Kidney epithelial cell (primary cell): ENCODE data around the gene PARP14. TPM values are rescaled to one million over a fixed set of nuclear protein-coding genes. Genes with fewer than 3 reads are reported as not detected.

Source experiments
- DNase-seq: peaks from one replicate; pipeline ENCODE4 v3.0.0-alpha.2; 2010; ENCODE audit warnings: low read depth
- H3K27me3 ChIP-seq: 2 replicates; pipeline ENCODE4 v1.6.0; 2011; ENCODE audit warnings: low read length; ENCODE audit not compliant: control insufficient read depth, insufficient read depth
- H3K36me3 ChIP-seq: 2 replicates; pipeline ENCODE4 v1.5.1; 2011; ENCODE audit warnings: low read length; ENCODE audit not compliant: control insufficient read depth, insufficient read depth
- H3K4me3 ChIP-seq: 2 replicates; pipeline ENCODE4 v1.5.1; 2011; ENCODE audit warnings: low read depth, mild to moderate bottlenecking, control low read depth, low read length
- total RNA-seq: library from RNA; depleted of rRNA; stranded (reverse); fragments of >200 nt; gene quantifications from 2 replicates; pipeline ENCODE4 v1.2.3, GENCODE V29; 2015
- TF ChIP-seq, protein P1 (sequence below): IDR thresholded peaks from 2 replicates; pipeline ENCODE4 v1.5.1; 2011; ENCODE audit warnings: mild to moderate bottlenecking, moderate library complexity, low read length, control low read depth, inconsistent platforms; ENCODE audit not compliant: insufficient read depth, poor library complexity, severe bottlenecking

PARP14 gene
- total RNA-seq, 1 donor from 2014 or later: 46.9 TPM

DNA sequence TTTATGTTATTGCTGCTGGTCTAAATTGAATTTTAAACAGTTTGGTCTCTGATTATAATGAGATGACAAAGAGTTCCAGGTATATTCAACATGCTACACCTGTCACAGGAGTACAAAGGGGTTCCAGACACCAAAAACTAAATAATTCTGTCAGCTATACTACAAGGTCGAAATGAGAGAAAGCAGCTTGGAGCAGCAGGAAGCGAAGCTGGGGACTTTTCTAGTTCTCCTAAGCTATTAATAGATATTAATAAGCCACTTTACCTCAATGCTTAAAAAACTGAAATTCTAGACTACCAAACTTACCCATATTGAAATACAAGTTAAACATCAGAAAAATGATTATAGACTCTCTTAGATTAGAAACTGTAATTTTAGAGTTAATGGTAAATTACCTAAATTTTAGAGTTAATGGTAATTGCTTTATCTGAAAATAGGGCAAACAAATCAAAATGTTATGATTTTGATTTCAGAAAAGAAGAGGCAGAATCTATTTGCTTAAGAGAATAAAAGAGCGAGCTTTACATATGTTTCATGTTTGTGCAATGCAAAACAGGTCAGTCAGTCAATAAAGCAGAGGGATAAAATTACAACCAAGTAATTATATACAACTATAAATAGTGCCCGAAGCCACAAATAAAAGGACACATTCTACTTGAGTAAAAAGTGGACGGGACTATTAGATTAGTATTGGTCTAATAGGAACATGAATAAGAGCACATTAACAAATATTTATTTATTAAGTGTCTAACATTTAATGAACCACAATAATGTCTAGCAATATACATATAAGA is 96.2 kb downstream of the PARP14 start:
- Histone ChIP-seq H3K27me3 (no peaks in the 10 kb centered on the region), H3K4me3 (no peak overlapping the region), H3K36me3 (no peaks in the 10 kb centered on the region)
- TF ChIP-seq, protein P1, sequence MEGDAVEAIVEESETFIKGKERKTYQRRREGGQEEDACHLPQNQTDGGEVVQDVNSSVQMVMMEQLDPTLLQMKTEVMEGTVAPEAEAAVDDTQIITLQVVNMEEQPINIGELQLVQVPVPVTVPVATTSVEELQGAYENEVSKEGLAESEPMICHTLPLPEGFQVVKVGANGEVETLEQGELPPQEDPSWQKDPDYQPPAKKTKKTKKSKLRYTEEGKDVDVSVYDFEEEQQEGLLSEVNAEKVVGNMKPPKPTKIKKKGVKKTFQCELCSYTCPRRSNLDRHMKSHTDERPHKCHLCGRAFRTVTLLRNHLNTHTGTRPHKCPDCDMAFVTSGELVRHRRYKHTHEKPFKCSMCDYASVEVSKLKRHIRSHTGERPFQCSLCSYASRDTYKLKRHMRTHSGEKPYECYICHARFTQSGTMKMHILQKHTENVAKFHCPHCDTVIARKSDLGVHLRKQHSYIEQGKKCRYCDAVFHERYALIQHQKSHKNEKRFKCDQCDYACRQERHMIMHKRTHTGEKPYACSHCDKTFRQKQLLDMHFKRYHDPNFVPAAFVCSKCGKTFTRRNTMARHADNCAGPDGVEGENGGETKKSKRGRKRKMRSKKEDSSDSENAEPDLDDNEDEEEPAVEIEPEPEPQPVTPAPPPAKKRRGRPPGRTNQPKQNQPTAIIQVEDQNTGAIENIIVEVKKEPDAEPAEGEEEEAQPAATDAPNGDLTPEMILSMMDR: no peak
- no peak for DNase-seq

DNA sequence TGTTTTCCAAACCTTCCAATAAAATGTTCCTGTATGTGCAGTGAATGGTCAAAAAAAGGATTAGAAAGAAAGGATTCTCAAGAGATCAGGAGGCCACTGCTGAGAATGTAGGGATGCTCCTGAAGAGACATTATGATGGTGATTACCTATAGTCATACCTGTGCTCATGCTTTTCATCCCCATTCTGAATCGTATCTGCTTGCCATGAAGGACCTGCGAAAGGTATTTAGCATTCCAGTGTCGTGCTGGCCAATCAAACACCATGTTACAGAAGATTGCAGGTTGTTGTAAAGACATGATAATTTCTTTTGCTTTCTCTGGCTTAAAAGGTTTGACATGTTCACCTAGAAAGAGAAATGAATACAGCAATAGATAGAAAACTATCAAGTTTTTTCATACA is 96.9 kb downstream of the PARP14 start:
- Histone ChIP-seq H3K4me3 (no peak overlapping the region), H3K36me3 (no peaks in the 10 kb centered on the region), H3K27me3 (no peaks in the 10 kb centered on the region)
- TF ChIP-seq, protein P1: no peak
- DNase-seq: no peak

Other genes starting within 250 kb of the PARP14 start
- 46.0 and 48.1 TPM in 2 replicates for gene KPNA1, start 165.9 kb upstream of the PARP14 start, total RNA-seq
- gene PARP9, start 116.5 kb upstream of the PARP14 start, total RNA-seq: 15.8 and 19.4 TPM in 2 replicates
- 42.9 and 46.8 TPM in 2 replicates for gene DTX3L, start 116.5 kb upstream of the PARP14 start, total RNA-seq
- gene PARP15, start 103.2 kb upstream of the PARP14 start, total RNA-seq: under 0.01 TPM in 1 of 2 replicates, not detected in the other
- gene HSPBAP1, start 113.0 kb downstream of the PARP14 start, total RNA-seq: 8.1 and 10.7 TPM in 2 replicates
- gene SLC49A4, start 114.2 kb downstream of the PARP14 start, total RNA-seq: 17.2 and 24.7 TPM in 2 replicates